B cell (primary cell): ENCODE measurements around the gene PRICKLE3.

ENCODE experiments used
- EZH2 ChIP-seq: IDR thresholded peaks from 2 replicates; pipeline ENCODE4 v1.6.1; 2012; ENCODE audit warnings: borderline replicate concordance, low read depth, mild to moderate bottlenecking, moderate library complexity, low read length; ENCODE audit not compliant: insufficient read depth, poor library complexity, severe bottlenecking
- TF ChIP-seq, protein P1 (sequence below): fragments of 200-600 bp; IDR thresholded peaks from one replicate; pipeline ENCODE4 v1.8.0; 2022; ENCODE audit warnings: antibody characterized with exemption, mild to moderate bottlenecking

DNA sequence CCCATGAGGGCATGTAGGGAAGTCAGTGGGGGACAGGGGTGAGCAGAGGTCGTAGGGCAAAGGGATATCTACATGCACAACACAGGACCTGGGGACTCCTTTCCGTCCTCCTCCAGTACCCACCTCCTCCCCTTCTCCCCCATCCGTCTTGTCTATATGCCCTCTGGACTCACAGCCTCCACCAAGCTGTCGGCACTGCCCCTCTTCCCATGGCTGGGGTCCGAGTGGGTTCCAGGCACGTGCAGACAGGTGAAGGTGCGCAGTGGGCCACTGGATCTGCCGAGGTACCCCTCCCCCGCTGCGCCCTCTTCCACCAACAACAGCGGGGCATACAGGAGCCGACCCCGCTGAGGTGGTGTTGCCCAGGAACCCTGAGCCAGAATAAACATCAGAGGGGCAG is 19.3 kb upstream of the PRICKLE3 start:
- TF ChIP-seq, protein P1, sequence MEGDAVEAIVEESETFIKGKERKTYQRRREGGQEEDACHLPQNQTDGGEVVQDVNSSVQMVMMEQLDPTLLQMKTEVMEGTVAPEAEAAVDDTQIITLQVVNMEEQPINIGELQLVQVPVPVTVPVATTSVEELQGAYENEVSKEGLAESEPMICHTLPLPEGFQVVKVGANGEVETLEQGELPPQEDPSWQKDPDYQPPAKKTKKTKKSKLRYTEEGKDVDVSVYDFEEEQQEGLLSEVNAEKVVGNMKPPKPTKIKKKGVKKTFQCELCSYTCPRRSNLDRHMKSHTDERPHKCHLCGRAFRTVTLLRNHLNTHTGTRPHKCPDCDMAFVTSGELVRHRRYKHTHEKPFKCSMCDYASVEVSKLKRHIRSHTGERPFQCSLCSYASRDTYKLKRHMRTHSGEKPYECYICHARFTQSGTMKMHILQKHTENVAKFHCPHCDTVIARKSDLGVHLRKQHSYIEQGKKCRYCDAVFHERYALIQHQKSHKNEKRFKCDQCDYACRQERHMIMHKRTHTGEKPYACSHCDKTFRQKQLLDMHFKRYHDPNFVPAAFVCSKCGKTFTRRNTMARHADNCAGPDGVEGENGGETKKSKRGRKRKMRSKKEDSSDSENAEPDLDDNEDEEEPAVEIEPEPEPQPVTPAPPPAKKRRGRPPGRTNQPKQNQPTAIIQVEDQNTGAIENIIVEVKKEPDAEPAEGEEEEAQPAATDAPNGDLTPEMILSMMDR: no peak
- no peak for TF ChIP-seq EZH2
